Tibial nerve (tissue), 3 donors: Measurements from ENCODE around the gene ECEL1.

ENCODE experiments used
- CTCF ChIP-seq, 5 experiments: fragments of 200-600 bp in 3 of 5; fragments of 450-650 bp in 2 of 5; sonication (generic) in 3 of 5; IDR thresholded peaks; one replicate each; pipeline ENCODE4 v1.5.1; 2016 to 2019; ENCODE audit warnings: antibody characterized with exemption in 5 of 5, mild to moderate bottlenecking in 3 of 5, moderate library complexity in 2 of 5
- POLR2A ChIP-seq, 2 donors: fragments of 450-650 bp; IDR thresholded peaks; one replicate each; pipeline ENCODE4 v1.6.1; 2017; ENCODE audit warnings: antibody characterized with exemption in 2 of 2, mild to moderate bottlenecking in 2 of 2, moderate library complexity in 2 of 2

- TF ChIP-seq POLR2A (IDR thresholded peaks at IDR 0.05) (no peak), CTCF (IDR thresholded peaks at IDR 0.05) (no peak)
These were observed 1.2 kb upstream of the ECEL1 start for GRCh38 chr2:232488721-232489300.
